Neutrophil (primary cell): ENCODE measurements around the gene TSPAN9.

Experiments used
- H3K27ac ChIP-seq: fragments of 200-600 bp; sonication (generic); 2 replicates; pipeline ENCODE4 v1.5.1; 2016; ENCODE audit warnings: mild to moderate bottlenecking, moderate library complexity
- H3K27me3 ChIP-seq: fragments of 200-600 bp; sonication (generic); 2 replicates; pipeline ENCODE4 v1.6.0; 2016; ENCODE audit warnings: mild to moderate bottlenecking
- H3K36me3 ChIP-seq: fragments of 200-600 bp; sonication (generic); 2 replicates; pipeline ENCODE4 v1.5.1; 2017
- H3K4me1 ChIP-seq, 2 experiments: fragments of 200-600 bp in 1 of 2; sonication (generic) in 1 of 2; 1 replicate in 1 of 2; 2 replicates in 1 of 2; pipeline versions ENCODE4 v1.5.1 to v1.6.1; 2013 to 2016; ENCODE audit warnings: low read depth in 1 of 2, low read length in 1 of 2, mild to moderate bottlenecking in 1 of 2, moderate library complexity in 1 of 2; ENCODE audit not compliant: control insufficient read depth in 1 of 2, insufficient read depth in 1 of 2
- H3K4me3 ChIP-seq, 2 experiments: fragments of 200-600 bp in 1 of 2; sonication (generic) in 1 of 2; 1 replicate in 1 of 2; 2 replicates in 1 of 2; pipeline ENCODE4 v1.5.1; 2013 to 2016; ENCODE audit warnings: low read depth in 1 of 2, low read length in 1 of 2, mild to moderate bottlenecking in 1 of 2, moderate library complexity in 1 of 2
- H3K9me3 ChIP-seq: fragments of 200-600 bp; sonication (generic); 2 replicates; pipeline ENCODE4 v1.5.1; 2016
- TF ChIP-seq, protein P1 (sequence below): fragments of 200-600 bp; sonication (generic); IDR thresholded peaks from 2 replicates; pipeline ENCODE4 v1.5.1; 2016; ENCODE audit warnings: antibody characterized with exemption

The TSPAN9 gene

DNA sequence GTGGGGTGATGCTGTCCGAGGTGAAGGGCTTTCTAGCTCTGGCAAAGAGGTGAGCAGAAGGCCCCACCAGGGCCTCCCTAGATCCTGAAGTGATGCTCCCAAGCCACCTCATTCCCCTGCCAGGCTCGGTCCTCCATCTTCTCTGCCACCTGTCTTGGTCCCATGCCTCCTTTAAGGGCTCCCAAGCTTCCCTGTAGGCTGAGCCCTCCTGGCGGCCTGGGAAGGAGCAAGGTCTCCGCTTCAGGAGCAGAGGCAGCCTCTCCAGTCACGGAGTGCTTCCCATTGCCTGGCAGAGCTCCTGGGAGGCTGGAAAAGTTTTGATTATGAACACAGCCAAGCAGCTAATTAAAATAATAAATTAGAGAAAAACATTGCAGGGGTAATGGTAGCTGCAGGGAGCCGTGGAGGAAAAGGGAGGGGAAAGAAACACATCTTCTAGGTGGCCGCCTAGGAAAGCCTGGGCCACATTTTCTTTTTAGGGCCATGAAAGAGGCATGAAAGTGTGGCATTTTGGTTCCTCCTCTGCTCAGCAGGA, 253.9 kb downstream of the TSPAN9 start:
- Histone ChIP-seq H3K27ac (no peak overlapping the region), H3K4me3 (no peak overlapping the region), H3K27me3 (peaks cover 8% of the 10 kb centered on the region), H3K4me1 (no peaks in the 10 kb centered on the region), H3K9me3 (no peaks in the 10 kb centered on the region), H3K36me3 (no peaks in the 10 kb centered on the region)
- TF ChIP-seq, protein P1, sequence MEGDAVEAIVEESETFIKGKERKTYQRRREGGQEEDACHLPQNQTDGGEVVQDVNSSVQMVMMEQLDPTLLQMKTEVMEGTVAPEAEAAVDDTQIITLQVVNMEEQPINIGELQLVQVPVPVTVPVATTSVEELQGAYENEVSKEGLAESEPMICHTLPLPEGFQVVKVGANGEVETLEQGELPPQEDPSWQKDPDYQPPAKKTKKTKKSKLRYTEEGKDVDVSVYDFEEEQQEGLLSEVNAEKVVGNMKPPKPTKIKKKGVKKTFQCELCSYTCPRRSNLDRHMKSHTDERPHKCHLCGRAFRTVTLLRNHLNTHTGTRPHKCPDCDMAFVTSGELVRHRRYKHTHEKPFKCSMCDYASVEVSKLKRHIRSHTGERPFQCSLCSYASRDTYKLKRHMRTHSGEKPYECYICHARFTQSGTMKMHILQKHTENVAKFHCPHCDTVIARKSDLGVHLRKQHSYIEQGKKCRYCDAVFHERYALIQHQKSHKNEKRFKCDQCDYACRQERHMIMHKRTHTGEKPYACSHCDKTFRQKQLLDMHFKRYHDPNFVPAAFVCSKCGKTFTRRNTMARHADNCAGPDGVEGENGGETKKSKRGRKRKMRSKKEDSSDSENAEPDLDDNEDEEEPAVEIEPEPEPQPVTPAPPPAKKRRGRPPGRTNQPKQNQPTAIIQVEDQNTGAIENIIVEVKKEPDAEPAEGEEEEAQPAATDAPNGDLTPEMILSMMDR, result no peak

DNA sequence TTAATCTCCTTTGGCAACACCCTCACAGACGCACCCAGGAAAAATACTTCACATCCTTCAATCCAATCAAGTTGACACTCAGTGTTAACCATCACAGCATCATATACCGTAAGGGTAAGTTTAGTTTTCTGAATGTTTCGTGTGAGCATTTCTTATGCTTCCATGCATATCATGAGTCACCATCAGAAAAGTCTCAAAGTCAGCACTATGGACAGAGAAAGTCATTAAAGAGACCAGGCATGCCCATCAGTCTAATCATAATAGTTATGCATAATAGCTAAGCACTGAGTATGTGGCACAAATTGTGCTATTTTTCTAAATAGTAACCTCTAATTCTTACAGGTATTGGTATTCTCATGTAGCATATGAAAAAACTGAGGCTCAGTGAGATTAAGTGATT, 255.0 kb downstream of the TSPAN9 start:
- Histone ChIP-seq H3K27me3 (peaks cover 20% of the 10 kb centered on the region), H3K4me1 (no peaks in the 10 kb centered on the region), H3K27ac (no peak overlapping the region), H3K4me3 (no peak overlapping the region), H3K36me3 (no peaks in the 10 kb centered on the region), H3K9me3 (no peaks in the 10 kb centered on the region)
- TF ChIP-seq, protein P1, result no peak

DNA sequence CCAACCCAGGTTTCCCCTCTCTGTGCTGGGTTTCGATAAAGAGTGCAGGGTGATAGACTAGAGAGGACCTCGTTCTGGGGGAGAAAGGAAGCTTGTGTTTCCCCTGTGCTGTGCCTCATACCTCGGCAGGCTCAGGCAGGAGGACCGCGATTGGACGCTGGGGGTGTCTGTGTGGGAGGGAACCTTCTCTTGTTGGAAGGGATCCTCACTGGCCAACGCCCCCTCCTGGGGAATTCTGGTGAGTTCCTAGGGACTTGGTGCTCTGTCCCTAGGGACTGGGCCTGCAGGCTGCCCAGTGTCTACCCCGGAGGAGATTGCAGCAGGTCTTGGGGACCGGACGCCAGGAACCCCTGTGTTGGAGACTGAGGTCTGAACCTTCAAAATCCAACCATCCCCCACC, 256.4 kb downstream of the TSPAN9 start:
- no peaks in the 10 kb centered on the region for H3K36me3 ChIP-seq
- no peaks in the 10 kb centered on the region for H3K4me1 ChIP-seq
- H3K27me3 ChIP-seq, result peaks cover 25% of the 10 kb centered on the region
- no peaks in the 10 kb centered on the region for H3K9me3 ChIP-seq
- TF ChIP-seq, protein P1, result no peak
- no peak overlapping the region for H3K4me3 ChIP-seq
- H3K27ac ChIP-seq, result no peak overlapping the region

DNA sequence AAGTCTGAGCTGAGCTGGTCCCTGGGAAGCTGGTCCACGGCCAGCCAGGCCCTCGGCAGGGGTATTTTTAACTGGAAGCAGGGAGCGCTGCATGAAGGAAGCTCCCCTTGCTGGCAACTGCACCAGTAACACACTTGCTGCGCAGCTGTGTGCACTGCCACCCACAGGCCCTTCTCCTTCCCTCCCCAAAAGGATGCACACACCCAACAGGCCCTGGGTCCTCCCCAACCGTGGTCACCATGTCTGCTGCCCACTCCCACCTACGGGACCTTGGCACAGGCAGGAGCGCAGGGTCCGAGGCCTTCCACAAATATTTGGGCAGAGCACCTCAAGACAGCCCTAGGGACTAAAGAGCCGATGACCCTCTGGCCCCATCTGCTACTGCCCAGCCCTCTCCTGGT, 256.8 kb downstream of the TSPAN9 start:
- Histone ChIP-seq H3K36me3 (no peaks in the 10 kb centered on the region), H3K9me3 (no peaks in the 10 kb centered on the region), H3K4me3 (no peak overlapping the region), H3K27me3 (peaks cover 25% of the 10 kb centered on the region), H3K27ac (no peak overlapping the region), H3K4me1 (no peaks in the 10 kb centered on the region)
- TF ChIP-seq, protein P1, result no peak

DNA sequence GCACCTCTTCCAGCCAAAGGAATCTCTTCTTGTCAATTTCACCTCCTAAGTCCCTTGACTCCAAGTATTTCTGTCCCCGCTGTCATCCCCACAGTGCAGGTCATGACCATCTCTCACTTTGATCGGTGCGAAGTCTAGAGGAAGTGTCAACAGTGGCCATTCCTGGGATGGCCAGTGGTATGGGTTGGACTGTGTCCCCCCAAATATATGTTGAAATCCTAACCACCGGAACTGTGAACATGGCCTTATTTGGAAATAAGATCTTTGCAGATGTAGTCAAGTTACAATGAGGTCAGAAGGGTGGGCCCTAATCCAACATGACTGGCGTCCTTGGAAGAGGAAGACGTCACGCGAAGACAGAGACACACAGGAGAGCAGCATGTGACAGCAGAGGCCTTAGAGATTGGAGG, 257.9 kb downstream of the TSPAN9 start:
- Histone ChIP-seq H3K36me3 (no peaks in the 10 kb centered on the region), H3K4me3 (no peak overlapping the region), H3K27me3 (peaks cover 25% of the 10 kb centered on the region), H3K4me1 (no peaks in the 10 kb centered on the region), H3K9me3 (no peaks in the 10 kb centered on the region), H3K27ac (no peak overlapping the region)
- TF ChIP-seq, protein P1, result no peak
